Endothelial cell of umbilical vein (primary cell): Measurements from ENCODE around the gene RBM47.

Experiments
- MYC ChIP-seq: IDR thresholded peaks from one replicate; pipeline ENCODE4 v1.6.1; 2011; ENCODE audit warnings: mild to moderate bottlenecking, low read depth, low read length
- POLR2A ChIP-seq: IDR thresholded peaks from 2 replicates; pipeline ENCODE4 v1.6.1; 2012; ENCODE audit warnings: low read depth, mild to moderate bottlenecking, control low read depth, low read length
- POLR2AphosphoS5 ChIP-seq: IDR thresholded peaks from 2 replicates; pipeline ENCODE4 v1.6.1; 2012; ENCODE audit warnings: low read depth, mild to moderate bottlenecking, control low read depth, low read length, moderate library complexity; ENCODE audit not compliant: insufficient read depth
- TF ChIP-seq, protein P1 (sequence below), 2 donors: IDR thresholded peaks; 1 replicate in 1 of 2; 2 replicates in 1 of 2; pipeline ENCODE4 v1.5.1; 2011; ENCODE audit warnings: low read length in 2 of 2, mild to moderate bottlenecking in 2 of 2, moderate library complexity in 2 of 2, control low read depth in 1 of 2, inconsistent platforms in 1 of 2, low read depth in 1 of 2; ENCODE audit not compliant: insufficient read depth in 1 of 2; ENCODE audit errors: extremely low read depth in 1 of 2

DNA sequence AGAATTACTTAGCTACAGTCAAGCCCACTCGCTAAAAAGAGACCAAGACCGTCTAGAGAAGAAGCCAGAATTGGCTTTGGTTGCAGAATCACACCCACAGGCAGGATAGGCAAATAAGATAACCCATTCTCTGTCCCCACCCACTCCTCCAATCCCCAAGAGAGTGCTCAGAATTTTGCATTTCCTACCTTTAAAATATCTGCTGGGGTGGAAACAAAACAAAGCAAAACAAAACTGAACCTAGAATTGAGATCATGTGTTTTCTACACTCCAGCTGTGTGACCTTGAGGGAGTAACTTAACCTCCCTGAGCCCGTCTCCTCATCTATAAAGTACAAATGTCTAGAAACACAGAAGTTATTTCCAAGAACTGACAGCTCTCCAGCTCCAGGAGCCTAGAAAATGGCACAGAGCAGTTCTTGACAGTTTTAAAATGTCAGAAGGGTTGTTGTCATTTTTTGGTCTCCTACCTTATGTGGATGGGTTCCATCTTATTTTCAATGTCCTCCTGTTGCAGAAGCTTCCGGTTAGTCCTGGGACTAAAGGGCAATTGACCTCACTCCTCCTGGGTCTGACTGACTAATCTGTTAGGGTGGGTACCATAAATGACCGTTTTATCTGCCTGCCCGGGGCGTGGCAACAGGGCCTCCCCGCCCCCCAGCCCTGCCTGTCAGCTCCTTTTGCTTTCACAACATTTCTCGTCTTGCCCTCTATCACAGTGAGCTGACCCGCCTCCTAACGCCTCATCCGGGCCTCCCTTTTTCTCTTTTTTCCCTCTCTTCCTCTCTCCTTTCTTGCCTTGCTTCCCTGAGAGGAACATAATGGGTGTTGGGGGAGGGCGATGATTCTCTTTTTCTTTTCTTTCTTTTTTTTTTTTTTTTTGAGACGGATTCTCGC, 114.0 kb downstream of the RBM47 start:
- TF ChIP-seq, protein P1, sequence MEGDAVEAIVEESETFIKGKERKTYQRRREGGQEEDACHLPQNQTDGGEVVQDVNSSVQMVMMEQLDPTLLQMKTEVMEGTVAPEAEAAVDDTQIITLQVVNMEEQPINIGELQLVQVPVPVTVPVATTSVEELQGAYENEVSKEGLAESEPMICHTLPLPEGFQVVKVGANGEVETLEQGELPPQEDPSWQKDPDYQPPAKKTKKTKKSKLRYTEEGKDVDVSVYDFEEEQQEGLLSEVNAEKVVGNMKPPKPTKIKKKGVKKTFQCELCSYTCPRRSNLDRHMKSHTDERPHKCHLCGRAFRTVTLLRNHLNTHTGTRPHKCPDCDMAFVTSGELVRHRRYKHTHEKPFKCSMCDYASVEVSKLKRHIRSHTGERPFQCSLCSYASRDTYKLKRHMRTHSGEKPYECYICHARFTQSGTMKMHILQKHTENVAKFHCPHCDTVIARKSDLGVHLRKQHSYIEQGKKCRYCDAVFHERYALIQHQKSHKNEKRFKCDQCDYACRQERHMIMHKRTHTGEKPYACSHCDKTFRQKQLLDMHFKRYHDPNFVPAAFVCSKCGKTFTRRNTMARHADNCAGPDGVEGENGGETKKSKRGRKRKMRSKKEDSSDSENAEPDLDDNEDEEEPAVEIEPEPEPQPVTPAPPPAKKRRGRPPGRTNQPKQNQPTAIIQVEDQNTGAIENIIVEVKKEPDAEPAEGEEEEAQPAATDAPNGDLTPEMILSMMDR (IDR thresholded peaks at IDR 0.05; ENCODE audit: extremely low read depth in 1 of 2, insufficient read depth in 1 of 2, low read depth in 1 of 2, low read length in 2 of 2) = no peak
- no peak for TF ChIP-seq POLR2AphosphoS5
- no peak for TF ChIP-seq MYC
- TF ChIP-seq POLR2A = no peak
